CD8-positive, alpha-beta memory T cell (primary cell): ENCODE measurements around the gene UBE2D3. TPM values are rescaled to one million over a fixed set of nuclear protein-coding genes. Genes with fewer than 3 reads are reported as not detected.
"Not testable (repeated sequence)": the region's sequence is repeated elsewhere in the genome, so short reads cannot be mapped to it uniquely, and the experiment has no call there.

ENCODE experiments used
- CTCF ChIA-PET: fragments of 350-600 bp; sonication (Branson Sonifier 250); formaldehyde crosslinking; loops from one replicate; lab custom pipeline; 2021; ENCODE audit warnings: antibody characterized with exemption; lab: Charles Lee
- POLR2A ChIA-PET: fragments of 350-600 bp; sonication (Branson Sonifier 250); formaldehyde crosslinking; loops from one replicate; lab custom pipeline; 2021; ENCODE audit warnings: antibody characterized with exemption; lab: Charles Lee
- DNase-seq, 5 donors: peaks; one replicate each; pipeline versions ENCODE4 v3.0.0 to v3.0.0-alpha.2; 2020 to 2022; ENCODE audit warnings: mixed read lengths in 1 of 5
- H3K27ac ChIP-seq: one replicate; pipeline ENCODE4 v1.7.0; 2013; ENCODE audit warnings: low read depth, mild to moderate bottlenecking, low read length, moderate library complexity
- H3K27me3 ChIP-seq: 2 replicates; pipeline ENCODE4 v1.7.0; 2013; ENCODE audit warnings: low read length, mild to moderate bottlenecking; ENCODE audit not compliant: insufficient read depth, poor library complexity, severe bottlenecking
- H3K36me3 ChIP-seq: 2 replicates; pipeline ENCODE4 v1.7.0; 2013; ENCODE audit warnings: mild to moderate bottlenecking, low read length, moderate library complexity; ENCODE audit not compliant: insufficient read depth
- H3K4me1 ChIP-seq: 2 replicates; pipeline ENCODE4 v1.7.0; 2013; ENCODE audit warnings: mild to moderate bottlenecking, low read length, moderate library complexity; ENCODE audit not compliant: insufficient read depth
- H3K4me3 ChIP-seq: 2 replicates; pipeline ENCODE4 v1.7.0; 2013; ENCODE audit warnings: mild to moderate bottlenecking, low read length
- H3K9me3 ChIP-seq: 2 replicates; pipeline ENCODE4 v1.7.0; 2013; ENCODE audit warnings: mild to moderate bottlenecking, low read length
- H3K27ac Mint-ChIP-seq, 8 donors: one replicate each; pipeline ENCODE4 v1.8.0; 2020 to 2021; ENCODE audit warnings: mixed read lengths in 8 of 8, mild to moderate bottlenecking in 6 of 8, inconsistent platforms in 3 of 8, moderate library complexity in 3 of 8
- H3K27me3 Mint-ChIP-seq, 2 donors: one replicate each; pipeline ENCODE4 v1.8.0; 2020 to 2021; ENCODE audit warnings: mixed read lengths in 2 of 2, mild to moderate bottlenecking in 1 of 2, moderate library complexity in 1 of 2
- H3K36me3 Mint-ChIP-seq, 3 donors: one replicate each; pipeline ENCODE4 v1.8.0; 2020 to 2021; ENCODE audit warnings: mixed read lengths in 3 of 3, inconsistent platforms in 1 of 3, mild to moderate bottlenecking in 1 of 3
- H3K4me1 Mint-ChIP-seq, 3 donors: one replicate each; pipeline ENCODE4 v1.8.0; 2020 to 2021; ENCODE audit warnings: mixed read lengths in 3 of 3, inconsistent platforms in 1 of 3, mild to moderate bottlenecking in 1 of 3
- H3K4me3 Mint-ChIP-seq, 7 donors: one replicate each; pipeline ENCODE4 v1.8.0; 2020 to 2021; ENCODE audit warnings: mixed read lengths in 7 of 7, mild to moderate bottlenecking in 6 of 7, moderate library complexity in 4 of 7, inconsistent platforms in 2 of 7
- H3K9me3 Mint-ChIP-seq, 5 donors: one replicate each; pipeline ENCODE4 v1.8.0; 2020 to 2022; ENCODE audit warnings: mixed read lengths in 5 of 5, mild to moderate bottlenecking in 3 of 5, moderate library complexity in 2 of 5, inconsistent platforms in 1 of 5
- polyA plus RNA-seq: library from polyadenylated mRNA; unstranded; fragments of 300-500 nt; fragmentation: Illumina TruSeq; gene quantifications from one replicate; pipeline ENCODE4 v1.2.3, GENCODE V29; 2021
- total RNA-seq, 2 experiments: library from RNA; stranded (reverse); gene quantifications; one replicate each; pipeline ENCODE4 v1.2.3, GENCODE V29; 2021

The UBE2D3 gene
- total and polyA plus RNA-seq, 3 experiments from 2014 or later, result 436 to 466 (median 452) TPM

- H3K9me3 Mint-ChIP-seq, H3K4me3 ChIP-seq, H3K27ac ChIP-seq, H3K9me3 ChIP-seq, H3K27me3 Mint-ChIP-seq, H3K27me3 ChIP-seq, DNase-seq, H3K36me3 ChIP-seq: not testable (repeated sequence)
- peaks cover 26% of the 10 kb centered on the region for H3K4me1 ChIP-seq
- Mint-ChIP-seq H3K4me3 (peak overlapping the region in 1 of 7 donors; percentile 29), H3K4me1 (peaks cover 41 to 61% (median 60%) of the 10 kb centered on the region in 3 donors), H3K36me3 (peaks cover 4 to 18% (median 5%) of the 10 kb centered on the region in 3 donors), H3K27ac (peak overlapping the region in 3 of 8 donors; percentile 44 to 82 (median 58))
- ChIA-PET CTCF (interaction anchor here (0.9 kb wide), 1 partner anchor 38 kb away, joined by 3 read pairs; the partner anchor contains the start of gene UBE2D3), POLR2A (interaction anchor here (5.0 kb wide), 1 partner anchor 39 kb away, joined by 182 read pairs; the partner anchor contains the start of gene UBE2D3)
These were observed 38.0 kb upstream of the UBE2D3 start for GRCh38 chr4:102865327-102865726.

- Histone ChIP-seq H3K4me3 (no peak overlapping the region), H3K9me3 (no peaks in the 10 kb centered on the region), H3K27me3 (no peaks in the 10 kb centered on the region), H3K27ac (no peak overlapping the region), H3K36me3 (no peaks in the 10 kb centered on the region), H3K4me1 (peaks cover 14% of the 10 kb centered on the region)
- Mint-ChIP-seq H3K4me1 (peaks cover 25 to 41% (median 40%) of the 10 kb centered on the region in 3 donors), H3K9me3 (peaks cover 11 to 24% (median 21%) of the 10 kb centered on the region in 5 donors), H3K4me3 (no peak overlapping the region), H3K27me3 (no peaks in the 10 kb centered on the region), H3K36me3 (peaks cover 11 to 19% (median 12%) of the 10 kb centered on the region in 3 donors), H3K27ac (no peak overlapping the region)
- POLR2A ChIA-PET, result no interaction called here
- DNase-seq, result no peak
- CTCF ChIA-PET, result no interaction called here
These were observed 35.4 kb upstream of the UBE2D3 start for GRCh38 chr4:102862747-102863146.

GRCh38 chr4:102862016-102862415 is 34.7 kb upstream of the UBE2D3 start:
- Histone ChIP-seq H3K4me3 (no peak overlapping the region), H3K4me1 (peaks cover 7% of the 10 kb centered on the region), H3K9me3 (no peaks in the 10 kb centered on the region), H3K27ac (no peak overlapping the region), H3K27me3 (no peaks in the 10 kb centered on the region), H3K36me3 (no peaks in the 10 kb centered on the region)
- Mint-ChIP-seq H3K4me1 (peaks cover 19 to 34% (median 32%) of the 10 kb centered on the region in 3 donors), H3K27ac (peak overlapping the region in 1 of 8 donors; percentile 38), H3K9me3 (peaks cover 11 to 24% (median 21%) of the 10 kb centered on the region in 5 donors), H3K4me3 (no peak overlapping the region), H3K27me3 (no peaks in the 10 kb centered on the region), H3K36me3 (peaks cover 11 to 19% (median 12%) of the 10 kb centered on the region in 3 donors)
- DNase-seq, result no peak
- CTCF ChIA-PET, result no interaction called here
- POLR2A ChIA-PET, result no interaction called here

GRCh38 chr4:102860611-102861324 is 33.4 kb upstream of the UBE2D3 start:
- Histone ChIP-seq H3K36me3 (no peaks in the 10 kb centered on the region), H3K27ac (no peak overlapping the region), H3K4me1 (peaks cover 5% of the 10 kb centered on the region), H3K27me3 (no peaks in the 10 kb centered on the region), H3K4me3 (no peak overlapping the region), H3K9me3 (no peaks in the 10 kb centered on the region)
- DNase-seq, result no peak
- no peak overlapping the region for H3K27ac Mint-ChIP-seq
- ChIA-PET POLR2A (interaction anchor here (0.6 kb wide), 1 partner anchor 320 kb away, joined by 3 read pairs; no protein-coding TSS in a partner anchor), CTCF (no interaction called here)
- peaks cover 11 to 24% (median 21%) of the 10 kb centered on the region in 5 donors for H3K9me3 Mint-ChIP-seq
- peaks cover 9 to 21% (median 21%) of the 10 kb centered on the region in 3 donors for H3K4me1 Mint-ChIP-seq
- H3K36me3 Mint-ChIP-seq, result peaks cover 11 to 19% (median 12%) of the 10 kb centered on the region in 3 donors
- H3K4me3 Mint-ChIP-seq, result no peak overlapping the region
- H3K27me3 Mint-ChIP-seq, result no peaks in the 10 kb centered on the region

- ChIA-PET POLR2A (no interaction called here), CTCF (no interaction called here)
- no peaks in the 10 kb centered on the region for H3K36me3 ChIP-seq
- no peak overlapping the region for H3K27ac ChIP-seq
- no peak overlapping the region for H3K27ac Mint-ChIP-seq
- peaks cover 8 to 19% (median 11%) of the 10 kb centered on the region in 3 donors for H3K36me3 Mint-ChIP-seq
- no peak overlapping the region for H3K4me3 Mint-ChIP-seq
- peaks cover 11 to 24% (median 21%) of the 10 kb centered on the region in 5 donors for H3K9me3 Mint-ChIP-seq
- DNase-seq, result no peak
- H3K4me1 Mint-ChIP-seq, result peaks cover 0 to 3% (median 3%) of the 10 kb centered on the region in 3 donors
- no peaks in the 10 kb centered on the region for H3K4me1 ChIP-seq
- H3K27me3 Mint-ChIP-seq, result no peaks in the 10 kb centered on the region
- no peak overlapping the region for H3K4me3 ChIP-seq
- H3K9me3 ChIP-seq, result no peaks in the 10 kb centered on the region
- no peaks in the 10 kb centered on the region for H3K27me3 ChIP-seq
These were observed 31.6 kb upstream of the UBE2D3 start for GRCh38 chr4:102858828-102859464.

GRCh38 chr4:102850370-102850769 is 23.0 kb upstream of the UBE2D3 start:
- Mint-ChIP-seq H3K27me3 (no peaks in the 10 kb centered on the region), H3K36me3 (no peaks in the 10 kb centered on the region), H3K4me3 (no peak overlapping the region), H3K4me1 (peaks cover 4 to 6% (median 5%) of the 10 kb centered on the region in 3 donors), H3K9me3 (no peaks in the 10 kb centered on the region), H3K27ac (no peak overlapping the region)
- Histone ChIP-seq H3K27ac (no peak overlapping the region), H3K36me3 (no peaks in the 10 kb centered on the region), H3K9me3 (no peaks in the 10 kb centered on the region), H3K4me3 (no peak overlapping the region), H3K27me3 (no peaks in the 10 kb centered on the region), H3K4me1 (no peaks in the 10 kb centered on the region)
- POLR2A ChIA-PET, result no interaction called here
- no peak for DNase-seq
- CTCF ChIA-PET, result no interaction called here

- ChIA-PET CTCF (no interaction called here), POLR2A (no interaction called here)
- Histone ChIP-seq H3K27ac (no peak overlapping the region), H3K9me3 (no peaks in the 10 kb centered on the region), H3K4me1 (no peaks in the 10 kb centered on the region), H3K27me3 (no peaks in the 10 kb centered on the region), H3K4me3 (no peak overlapping the region), H3K36me3 (no peaks in the 10 kb centered on the region)
- Mint-ChIP-seq H3K4me3 (no peak overlapping the region), H3K9me3 (no peaks in the 10 kb centered on the region), H3K27me3 (no peaks in the 10 kb centered on the region), H3K27ac (no peak overlapping the region), H3K36me3 (no peaks in the 10 kb centered on the region), H3K4me1 (peaks cover 4 to 6% (median 5%) of the 10 kb centered on the region in 3 donors)
- DNase-seq, result no peak
These were observed 22.3 kb upstream of the UBE2D3 start for GRCh38 chr4:102849579-102850104.

- no peaks in the 10 kb centered on the region for H3K9me3 ChIP-seq
- H3K27ac Mint-ChIP-seq, result no peak overlapping the region
- H3K27me3 Mint-ChIP-seq, result peaks cover 0 to 2% of the 10 kb centered on the region in 2 donors
- no peaks in the 10 kb centered on the region for H3K36me3 ChIP-seq
- H3K4me3 Mint-ChIP-seq, result no peak overlapping the region
- H3K27ac ChIP-seq, result no peak overlapping the region
- H3K4me1 ChIP-seq, result no peaks in the 10 kb centered on the region
- H3K9me3 Mint-ChIP-seq, result no peaks in the 10 kb centered on the region
- no peak overlapping the region for H3K4me3 ChIP-seq
- ChIA-PET POLR2A (no interaction called here), CTCF (no interaction called here)
- peaks cover 4 to 6% (median 5%) of the 10 kb centered on the region in 3 donors for H3K4me1 Mint-ChIP-seq
- no peak for DNase-seq
- no peaks in the 10 kb centered on the region for H3K36me3 Mint-ChIP-seq
- H3K27me3 ChIP-seq, result no peaks in the 10 kb centered on the region
These were observed 20.3 kb upstream of the UBE2D3 start for GRCh38 chr4:102847687-102848086.
